Activated effector memory CD4-positive, alpha-beta T cell treated with anti-CD3 and anti-CD28 coated beads, Interleukin-2, amount 50 U/mL, for 16 hours (primary cell): Measurements from ENCODE around the gene TNFSF8.

Experiments
- DNase-seq: peaks from one replicate; pipeline ENCODE4 v3.0.0-alpha.2; 2020

Gene TNFSF8

DNA sequence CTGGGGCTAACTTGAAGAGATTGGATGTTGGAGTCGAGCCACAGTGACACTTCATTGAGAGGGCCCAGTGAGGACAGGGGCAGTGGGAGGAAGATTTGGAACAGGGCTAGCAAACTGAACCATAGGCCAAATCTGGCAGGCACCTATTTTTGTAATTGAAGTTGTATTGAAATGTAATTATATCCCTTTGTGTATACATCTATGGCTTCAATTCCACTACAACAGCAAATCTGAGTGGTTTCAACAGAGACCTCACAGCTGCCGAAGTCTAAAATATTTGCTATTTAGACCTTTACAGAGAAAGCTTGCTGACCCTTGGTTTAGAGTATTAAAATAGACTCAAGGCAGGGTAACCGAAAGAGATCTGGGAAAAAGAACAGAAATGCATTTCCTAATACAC is 4.7 kb upstream of the TNFSF8 start:
- no peak for DNase-seq

DNA sequence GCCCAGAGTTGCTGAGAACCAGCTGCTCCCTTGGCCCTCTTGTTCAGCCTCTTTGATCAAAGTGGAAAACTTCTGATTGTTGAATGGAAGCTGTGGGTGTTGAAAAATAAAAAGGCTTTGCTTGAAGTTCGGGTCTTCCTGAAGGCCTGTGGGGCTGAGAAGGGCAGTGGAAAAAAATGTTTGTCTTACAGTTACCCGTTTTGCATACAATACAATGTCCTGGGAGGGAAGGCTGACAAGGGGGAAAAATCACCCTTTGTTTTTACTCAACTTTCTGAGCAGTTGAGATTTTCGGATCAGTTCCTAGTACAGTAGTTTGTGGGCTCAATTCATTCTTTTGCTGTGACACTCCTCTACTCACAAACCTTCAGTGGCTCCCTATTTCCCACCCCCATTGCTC is 2.1 kb upstream of the TNFSF8 start:
- DNase-seq: no peak

DNA sequence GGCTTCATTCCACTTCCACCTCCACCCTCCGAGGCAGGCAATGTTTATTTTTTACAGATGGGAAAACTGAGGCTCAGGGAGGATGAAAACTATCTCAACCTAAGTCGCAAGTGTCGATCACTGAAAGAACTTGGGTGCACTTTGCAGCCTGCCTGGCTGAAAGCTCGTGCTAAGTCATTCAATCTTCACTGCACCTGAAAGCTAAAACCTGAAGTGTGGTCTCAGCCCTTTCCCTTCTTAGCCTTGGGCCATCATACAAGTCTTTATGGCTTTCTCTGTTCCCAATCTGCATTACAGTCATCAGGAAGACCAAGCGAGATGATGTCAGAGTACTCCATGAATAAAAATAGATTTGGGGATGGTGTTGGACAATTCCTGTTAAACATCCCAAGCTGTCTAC is 1.0 kb upstream of the TNFSF8 start:
- DNase-seq: no peak

DNA sequence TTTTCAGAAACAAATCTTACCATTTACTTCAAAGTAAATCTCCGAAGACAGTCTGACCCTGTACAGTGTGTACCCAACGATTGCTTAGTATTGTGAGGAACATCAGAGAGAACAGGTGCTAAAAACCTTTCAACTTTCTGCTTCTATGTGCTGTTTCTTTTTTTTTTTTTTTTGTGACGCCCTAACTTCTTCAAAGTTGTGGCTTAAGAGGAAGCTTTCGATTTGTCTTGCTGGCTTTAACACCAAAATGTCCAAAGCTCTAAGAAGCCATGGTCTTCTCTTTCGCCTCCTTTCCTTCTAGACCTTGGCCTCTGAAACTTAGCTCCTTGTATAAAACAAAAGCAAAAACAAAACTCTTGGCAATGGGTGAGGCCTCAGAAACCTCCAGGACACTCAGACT is 1.2 kb downstream of the TNFSF8 start:
- no peak for DNase-seq

DNA sequence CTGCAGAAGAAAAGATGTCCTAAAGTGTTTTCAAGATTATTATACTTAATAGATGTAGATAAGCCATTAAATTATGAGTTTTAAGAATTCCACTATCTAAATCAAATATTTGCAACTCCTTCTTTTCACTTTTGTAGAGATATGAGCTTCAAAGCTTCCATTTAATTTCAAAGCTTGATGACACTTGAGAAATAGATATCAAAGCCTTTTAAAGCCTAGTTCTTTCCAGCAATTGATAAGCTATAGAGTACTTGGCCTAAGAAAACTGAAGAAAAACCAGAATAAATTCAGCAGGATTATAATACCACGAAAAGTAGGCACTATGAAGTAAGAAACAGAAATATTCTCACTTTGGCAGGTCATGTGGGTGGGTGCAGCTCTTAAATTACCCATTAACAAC is 1.7 kb downstream of the TNFSF8 start:
- no peak for DNase-seq

DNA sequence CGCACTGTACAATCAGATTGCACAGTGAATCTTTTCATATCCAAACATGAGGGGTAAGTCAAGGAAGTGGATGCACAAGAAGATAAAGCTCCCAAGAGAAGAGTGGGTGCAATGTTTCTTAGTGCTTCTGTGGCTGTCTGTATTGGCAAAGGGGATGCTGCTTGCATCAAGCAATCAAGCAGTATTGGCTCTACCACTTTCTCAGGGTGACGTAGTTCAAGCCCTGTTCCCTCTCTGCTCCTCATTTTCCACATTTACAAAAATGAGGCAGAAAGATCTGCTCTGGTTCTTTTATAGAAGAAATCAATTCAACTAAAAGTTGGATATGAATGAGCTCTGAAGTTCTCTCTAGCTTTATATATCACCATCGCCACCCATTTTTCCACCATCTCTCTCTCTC is 2.3 kb downstream of the TNFSF8 start:
- DNase-seq: no peak

DNA sequence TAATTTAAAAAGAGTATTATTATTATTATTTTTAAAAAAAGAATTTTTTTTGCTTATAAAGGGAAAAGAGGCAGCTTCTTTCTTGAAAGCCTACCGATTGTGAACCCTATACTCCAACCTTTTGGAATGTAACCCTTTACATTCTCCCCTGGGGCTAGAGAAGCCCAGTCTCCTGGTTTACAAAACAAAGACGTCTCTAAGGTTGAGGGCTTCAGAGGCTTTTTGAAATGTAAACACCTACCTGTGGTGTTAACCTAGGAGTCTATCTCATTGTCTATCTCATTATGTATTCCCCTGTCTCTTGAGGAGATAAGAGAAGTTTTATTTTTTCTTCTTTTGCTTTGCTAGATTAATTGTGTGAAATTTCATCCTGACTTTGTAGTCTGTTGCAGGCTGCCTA is 4.7 kb downstream of the TNFSF8 start:
- no peak for DNase-seq

DNA sequence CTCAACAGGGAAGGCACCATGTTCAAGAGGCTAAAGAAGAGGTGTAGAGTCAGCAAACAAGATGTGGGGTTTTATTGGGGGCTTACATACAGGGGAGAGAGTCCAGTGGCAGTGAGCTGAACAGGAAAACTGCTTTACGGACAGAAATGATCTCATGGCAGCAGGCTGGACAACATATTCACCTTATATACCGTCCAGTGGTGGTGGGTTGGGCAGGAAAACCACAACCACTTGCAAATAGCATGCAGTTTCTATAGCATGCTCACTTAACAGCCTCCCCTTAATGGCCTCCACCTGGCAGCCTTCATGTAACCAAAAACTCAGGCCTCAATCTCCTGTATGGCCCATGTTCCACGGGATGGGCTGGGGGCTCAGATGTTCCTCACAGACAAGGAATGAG is 5.4 kb downstream of the TNFSF8 start:
- no peak for DNase-seq

DNA sequence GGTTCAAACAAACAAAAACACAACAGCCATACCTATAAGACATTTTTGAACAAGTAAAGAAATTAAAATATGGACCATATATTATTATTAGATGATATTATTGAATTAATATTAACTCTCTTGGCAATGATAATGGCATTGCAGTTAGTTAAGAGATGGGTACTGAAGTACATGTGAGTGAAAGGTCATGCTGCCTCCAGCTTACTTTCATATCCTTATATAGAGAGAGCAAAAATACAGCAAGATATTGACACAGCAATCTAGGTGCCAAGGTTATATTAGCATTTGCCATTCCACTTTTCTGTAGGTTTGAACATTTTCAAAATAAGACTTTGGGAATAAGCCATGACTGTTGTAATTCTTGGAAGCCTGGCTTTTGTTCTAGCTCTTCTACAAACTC is 6.1 kb downstream of the TNFSF8 start:
- DNase-seq: no peak

DNA sequence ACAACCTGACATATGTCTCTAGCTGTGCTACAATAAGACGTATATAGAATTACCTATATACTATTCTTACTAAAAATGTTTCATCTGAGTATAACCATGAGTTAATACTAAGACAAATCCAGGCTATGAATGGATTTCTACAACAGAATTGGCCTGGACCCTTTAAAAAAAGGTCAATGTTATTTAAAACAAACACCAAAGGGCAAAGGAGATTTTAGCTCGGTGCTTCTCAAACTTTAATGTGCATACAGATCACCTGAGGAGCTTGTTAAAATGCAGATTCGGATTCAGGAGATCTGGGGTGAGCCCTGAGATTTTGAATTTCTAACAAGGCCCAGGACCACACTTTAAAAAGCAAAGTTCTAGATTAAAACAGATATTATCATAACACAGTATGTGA is 6.5 kb downstream of the TNFSF8 start:
- DNase-seq: no peak

DNA sequence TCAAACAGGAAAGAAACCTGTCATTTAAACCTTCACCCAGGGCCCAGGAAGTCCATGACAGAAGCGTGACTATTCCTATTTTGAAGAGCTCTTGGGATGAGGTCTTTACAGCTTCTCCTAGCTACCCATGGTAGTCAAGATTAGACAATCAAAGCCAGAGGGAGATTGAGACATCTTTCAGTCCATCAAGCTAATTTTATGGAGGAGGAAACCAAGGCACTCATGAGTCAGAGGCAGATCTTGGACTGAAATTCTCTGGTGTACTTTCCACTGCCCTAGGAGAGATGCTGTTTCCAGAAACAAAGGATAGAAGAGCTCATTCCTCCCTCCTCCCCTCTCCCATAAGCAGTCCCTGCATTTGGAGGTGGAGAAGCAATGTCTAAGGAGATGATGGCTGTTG is 9.2 kb downstream of the TNFSF8 start:
- DNase-seq: no peak

DNA sequence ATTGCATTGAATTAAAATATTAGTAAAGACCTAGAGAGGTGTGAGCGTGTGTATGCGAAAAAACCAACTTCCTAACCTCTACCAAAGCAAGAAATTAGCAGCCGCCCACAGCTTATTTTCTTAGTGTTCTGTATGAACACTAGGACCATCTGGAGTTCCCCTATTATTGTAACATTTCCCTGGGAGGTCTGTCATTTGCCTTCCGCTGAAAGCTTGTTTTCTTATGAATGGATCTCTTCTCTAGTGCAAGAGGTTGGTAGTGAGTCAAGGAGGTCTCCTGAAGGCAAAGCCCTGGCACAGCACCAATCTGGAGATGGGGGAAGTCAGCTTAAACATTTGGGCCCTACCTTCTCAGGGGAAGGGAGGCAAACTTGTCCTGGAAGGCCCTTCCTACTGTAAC is 10.8 kb downstream of the TNFSF8 start:
- DNase-seq: no peak

DNA sequence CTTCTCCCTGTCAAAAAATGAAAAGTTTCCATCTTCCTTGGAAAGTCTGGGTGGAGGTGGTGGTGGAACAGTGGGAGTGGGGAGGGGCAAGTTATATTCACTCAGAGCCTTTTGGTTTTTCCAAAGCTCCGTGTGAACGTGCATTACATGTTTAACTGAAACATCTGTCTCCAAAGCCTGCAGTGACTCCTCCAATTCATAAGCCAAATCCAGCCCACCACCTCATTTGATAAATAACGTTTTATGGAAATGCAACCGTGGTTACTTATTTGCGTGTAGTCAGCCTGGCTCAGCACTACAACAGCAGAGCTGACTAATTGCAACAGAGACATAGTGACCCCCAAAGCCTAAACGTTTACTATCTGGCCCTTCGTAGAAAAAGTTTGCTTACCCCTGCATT is 13.9 kb downstream of the TNFSF8 start:
- no peak for DNase-seq

DNA sequence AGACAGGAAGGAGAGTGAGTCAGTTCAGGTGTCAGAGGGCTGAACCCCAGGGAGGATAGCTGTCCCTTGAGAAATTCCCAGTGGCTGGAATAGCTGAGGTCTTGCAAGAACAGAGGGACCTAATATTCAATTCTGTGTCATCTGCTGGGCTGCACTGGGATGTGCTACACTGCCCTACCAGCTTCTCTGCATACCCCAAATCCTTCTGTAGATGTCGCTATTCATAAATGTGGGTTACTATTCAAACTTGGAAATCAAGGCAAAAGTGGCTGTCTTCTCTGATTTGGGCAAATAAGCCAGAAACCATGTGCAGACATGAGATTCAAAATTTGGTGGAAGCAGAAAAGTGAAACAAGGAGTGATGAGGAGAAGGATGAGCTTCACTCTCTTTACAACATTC is 16.3 kb downstream of the TNFSF8 start:
- no peak for DNase-seq

DNA sequence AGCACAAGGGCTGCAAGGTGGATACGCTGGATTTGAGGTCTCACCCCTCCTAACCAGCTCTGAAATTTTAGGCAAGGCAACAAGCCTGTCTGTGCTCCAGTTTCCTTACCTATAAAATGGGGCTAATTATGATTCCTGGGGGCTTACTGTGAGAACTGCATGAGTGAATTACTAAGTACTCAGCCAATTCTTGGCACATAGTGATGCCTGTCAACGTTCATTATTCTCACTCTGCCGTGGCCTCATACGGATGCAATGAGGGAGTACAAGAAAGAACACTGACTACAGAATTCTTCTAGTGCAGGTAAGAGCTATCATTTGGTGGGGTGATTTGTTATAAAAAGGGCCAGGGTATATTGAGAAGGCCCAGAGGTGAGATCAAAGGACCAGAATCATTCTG is 16.7 kb downstream of the TNFSF8 start:
- no peak for DNase-seq

DNA sequence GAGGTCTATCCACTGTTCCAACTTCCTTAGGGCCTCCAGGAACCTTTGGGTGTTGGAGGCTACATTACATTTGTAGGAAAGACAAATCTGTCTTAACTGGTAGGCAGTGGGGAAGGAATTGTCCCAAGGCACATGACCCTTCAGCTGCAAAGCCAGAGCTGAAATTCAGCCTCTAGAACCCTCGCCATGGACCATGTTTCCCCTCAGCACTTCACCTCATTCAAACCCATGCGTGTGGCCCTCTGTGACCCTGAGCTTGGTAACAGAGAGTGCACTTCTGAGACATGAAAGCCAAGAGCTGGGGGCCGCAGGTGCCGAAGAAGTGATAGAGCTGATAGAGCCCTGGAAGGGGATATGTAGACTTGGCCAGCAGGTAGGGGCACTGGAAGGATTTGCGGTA is 17.2 kb downstream of the TNFSF8 start:
- no peak for DNase-seq

DNA sequence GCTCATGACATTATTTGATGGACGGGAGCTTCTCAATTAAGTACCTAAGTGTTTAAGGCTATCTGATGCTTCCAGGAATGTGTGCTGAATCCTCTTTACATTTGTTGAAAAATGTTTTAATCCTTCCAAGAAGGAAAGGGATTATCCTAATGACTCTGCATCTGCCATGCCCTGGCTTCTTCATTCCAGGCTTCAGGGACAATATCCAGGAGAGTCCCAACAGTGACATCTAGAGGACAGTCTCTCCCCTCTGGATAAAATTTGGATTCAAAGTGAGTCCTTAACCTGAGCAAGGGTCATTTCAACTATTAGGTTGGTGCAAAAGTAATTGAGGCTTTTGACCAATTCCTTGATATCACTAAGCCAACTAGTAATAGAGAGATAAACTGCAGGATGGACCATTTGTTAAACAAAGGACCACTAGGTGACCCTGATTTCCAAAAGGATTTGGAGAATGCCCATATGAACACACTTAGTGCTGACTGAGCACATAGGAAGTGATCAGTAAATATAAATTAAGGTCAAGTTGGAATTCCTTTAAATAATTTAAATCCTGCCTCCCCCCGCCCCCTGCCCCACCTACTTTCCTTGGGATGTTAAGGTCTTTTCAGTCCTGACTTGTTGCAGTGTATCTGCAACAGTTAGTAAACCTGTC is 19.1 kb downstream of the TNFSF8 start:
- DNase-seq: no peak

DNA sequence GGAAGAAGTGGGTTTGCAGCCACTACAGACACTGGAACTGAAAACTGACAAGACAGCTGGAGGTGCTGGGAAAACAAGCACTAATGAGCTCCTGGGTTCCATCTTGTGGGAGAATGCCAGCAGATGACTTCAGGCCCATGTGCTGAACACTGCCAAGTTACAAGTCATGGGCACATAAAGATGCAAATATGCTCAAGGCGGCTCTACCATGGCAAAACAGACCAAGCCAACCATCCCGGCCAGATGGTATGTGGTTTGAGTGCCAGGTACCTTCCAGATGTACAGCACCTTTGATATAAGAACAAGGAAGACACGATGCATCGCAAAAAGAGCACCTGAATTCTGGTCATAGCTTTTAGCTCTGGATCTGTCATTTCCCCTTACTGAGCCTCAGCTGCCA is 19.9 kb downstream of the TNFSF8 start:
- no peak for DNase-seq

DNA sequence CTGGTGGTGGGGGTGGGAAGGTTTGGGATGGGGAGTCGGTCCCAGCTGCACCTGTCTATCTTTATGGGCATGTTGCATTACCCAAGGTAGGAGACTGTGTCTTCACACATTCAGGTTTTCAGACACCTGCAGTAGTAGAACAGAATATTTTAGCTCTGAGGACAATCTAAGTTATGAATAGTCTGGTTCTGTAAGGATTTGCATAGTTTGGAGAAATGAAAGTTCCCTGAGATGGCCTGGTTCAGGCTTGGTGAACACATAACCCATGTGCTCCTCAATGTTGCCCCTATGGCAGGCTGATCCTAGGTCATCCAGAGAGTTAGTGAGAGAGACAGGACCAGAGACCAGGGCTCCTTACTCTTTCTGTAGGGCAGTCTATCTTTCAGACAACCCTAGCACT is 20.7 kb downstream of the TNFSF8 start:
- no peak for DNase-seq

DNA sequence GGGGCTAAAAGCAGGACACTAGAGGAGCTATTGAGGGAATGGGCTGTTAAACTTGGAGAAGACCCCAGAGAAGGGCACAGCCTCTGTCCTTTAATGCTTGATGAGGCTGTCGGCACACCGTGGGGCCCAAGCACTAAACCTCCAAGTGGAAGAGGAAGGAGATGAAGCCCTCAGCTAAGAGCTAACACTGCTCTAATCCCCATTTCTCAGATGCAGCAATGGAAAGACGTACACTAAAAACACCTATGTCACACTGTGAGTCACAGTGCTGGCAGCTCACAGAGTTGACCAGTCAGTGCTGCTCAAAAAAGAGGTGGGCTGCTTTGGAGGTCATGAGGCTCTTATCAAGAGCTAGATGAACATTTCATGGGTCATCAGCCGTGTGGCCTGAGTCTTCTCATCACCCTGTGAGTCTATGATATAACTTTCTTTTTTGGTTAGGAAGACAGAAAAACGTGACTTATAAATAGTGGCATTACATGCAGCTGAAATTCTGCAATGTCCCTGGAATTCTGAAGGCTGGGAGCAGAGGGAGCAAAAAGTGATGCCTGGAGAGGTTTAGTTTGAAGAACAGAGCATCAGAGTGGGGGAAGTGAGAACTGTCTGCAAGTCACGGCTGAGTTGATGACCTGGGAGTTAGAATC is 21.5 kb downstream of the TNFSF8 start:
- no peak for DNase-seq

DNA sequence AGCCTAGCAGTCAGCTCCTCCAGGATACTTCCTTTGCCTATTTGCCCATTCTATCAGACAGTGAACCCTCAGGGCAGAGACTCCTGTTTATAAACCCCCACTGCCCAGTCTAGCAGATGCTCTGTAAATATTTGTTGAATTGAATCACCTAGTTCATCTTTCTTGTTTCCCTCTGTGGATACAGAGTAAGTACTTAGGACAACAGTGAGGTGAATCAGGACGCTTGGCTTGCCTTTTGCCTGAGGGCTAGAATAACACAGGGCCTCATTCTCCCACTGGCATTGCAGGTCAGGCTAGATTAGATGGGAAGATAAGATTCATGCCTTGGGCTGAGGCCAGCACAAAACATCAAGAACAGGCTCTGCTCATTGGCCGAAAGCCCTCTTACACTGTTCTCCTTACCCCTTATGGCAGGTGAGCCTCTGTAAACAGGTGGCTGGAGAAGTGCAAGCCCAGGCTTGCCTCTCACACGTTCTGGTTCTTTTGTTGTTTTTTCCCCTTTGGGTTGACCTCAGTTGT is 22.2 kb downstream of the TNFSF8 start:
- no peak for DNase-seq

DNA sequence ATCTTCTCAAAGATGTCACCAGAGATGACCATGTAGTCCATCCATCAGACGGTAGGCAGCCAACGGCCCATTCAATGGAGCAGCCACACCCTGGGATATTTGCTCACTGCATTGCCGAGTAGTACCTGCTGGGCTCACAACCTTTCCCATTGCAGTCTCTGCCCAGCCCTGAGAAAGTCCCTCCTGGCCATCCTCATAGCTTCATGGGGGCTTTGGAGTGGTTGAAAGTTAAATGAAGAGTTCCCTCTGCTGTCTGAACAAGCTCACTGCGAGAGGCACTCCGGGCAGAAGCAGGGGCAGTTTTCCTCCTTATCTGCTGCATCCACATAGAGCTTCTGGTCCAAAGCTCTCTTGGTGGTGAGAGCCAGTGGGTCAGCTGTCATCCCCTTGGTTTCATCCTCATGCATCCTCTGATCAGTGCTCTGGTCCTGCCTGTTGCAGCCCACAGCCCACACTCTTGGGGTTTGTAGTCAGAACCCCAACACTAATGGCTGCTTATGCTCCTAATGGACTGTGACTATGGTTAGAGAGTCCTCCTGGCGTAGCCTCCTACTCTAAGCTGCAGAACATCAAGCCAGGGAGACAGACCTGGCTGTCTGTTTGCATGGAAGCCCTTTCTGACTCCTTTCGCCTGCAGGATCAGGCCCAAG is 23.3 kb downstream of the TNFSF8 start:
- no peak for DNase-seq

DNA sequence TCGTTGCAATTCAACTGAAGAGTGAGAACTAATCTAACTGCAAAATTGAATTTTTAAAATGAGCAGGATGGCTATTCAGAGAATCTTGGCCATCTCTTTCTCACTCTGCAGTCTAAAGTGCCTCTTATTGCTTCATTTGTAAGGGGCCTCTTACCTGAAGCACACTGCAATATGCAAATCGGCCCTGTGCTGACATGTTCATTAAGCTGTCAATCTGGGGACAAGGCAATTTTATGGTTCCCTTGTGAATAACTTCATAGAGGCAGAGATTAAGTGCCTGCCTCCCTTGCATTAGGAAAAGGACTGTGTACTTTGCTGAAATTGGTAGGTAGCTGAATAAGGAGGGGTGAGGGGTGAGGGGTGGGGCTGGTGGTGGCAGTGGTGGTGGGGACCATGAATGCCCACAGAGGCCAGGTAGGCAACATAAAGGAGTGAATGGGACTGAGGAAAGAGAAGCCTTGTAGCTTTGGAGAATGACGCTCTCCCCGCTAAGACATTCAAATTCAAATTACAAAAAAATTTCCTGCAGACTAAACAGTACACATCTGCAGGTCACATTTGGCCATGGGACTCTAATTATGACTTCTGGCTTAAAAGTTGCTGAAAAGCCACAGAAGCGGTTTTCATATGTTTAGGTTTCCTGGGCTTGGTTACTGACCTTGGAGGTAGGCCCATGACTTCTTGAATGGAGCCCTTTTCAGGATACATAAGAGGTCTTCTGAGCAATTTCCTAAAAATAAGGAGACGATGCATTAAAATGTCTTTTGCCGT is 25.0 kb downstream of the TNFSF8 start:
- DNase-seq: no peak
